Suppressor macrophage treated with lipopolysaccharide for 1 hour (primary cell): ENCODE data around the gene C17orf107.

Source experiments
- DNase-seq, 3 donors: peaks; one replicate each; pipeline ENCODE4 v3.0.0-alpha.2; 2020 to 2022

The C17orf107 gene

DNA sequence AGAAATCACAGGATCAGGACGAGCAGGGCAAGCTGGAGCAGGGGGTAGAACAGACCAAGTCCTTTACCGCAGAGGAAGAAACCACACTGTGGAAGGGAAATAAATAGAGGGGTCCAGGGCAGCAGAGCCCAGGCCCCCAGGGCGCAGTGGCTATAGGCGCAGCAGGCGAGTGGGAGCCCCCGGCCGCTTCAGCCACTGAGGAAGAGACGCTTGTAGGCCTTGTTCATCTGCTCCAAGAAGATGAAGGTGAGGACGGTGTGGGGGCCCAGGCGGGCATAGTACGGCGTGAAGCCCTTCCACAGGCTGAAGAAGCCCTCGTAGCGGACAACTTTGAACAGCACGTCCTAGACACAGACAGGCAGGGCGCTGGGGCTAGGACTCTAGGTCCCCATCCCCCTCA is 38.2 kb downstream of the C17orf107 start:
- DNase-seq: no peak

DNA sequence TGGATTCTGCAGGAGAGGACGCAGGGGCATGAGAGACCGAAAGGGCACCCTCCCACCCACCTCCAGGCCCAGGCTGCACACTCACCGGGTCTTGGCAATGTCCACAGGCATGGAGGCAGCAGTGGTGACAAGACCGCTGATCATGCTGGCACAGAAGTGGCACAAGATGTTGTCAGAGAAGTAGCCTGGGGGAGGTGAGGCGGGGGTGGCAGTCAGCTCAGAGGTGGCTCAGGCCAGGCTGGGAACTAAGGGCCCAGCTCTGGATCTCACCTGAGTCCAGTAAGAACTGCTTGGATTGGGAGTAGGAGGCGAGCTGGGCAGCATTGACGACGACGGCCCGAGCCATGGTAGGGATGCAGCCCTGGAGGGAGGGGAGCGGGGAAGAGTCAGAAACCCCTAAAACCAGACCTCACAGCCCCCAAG is 38.7 kb downstream of the C17orf107 start:
- no peak for DNase-seq

DNA sequence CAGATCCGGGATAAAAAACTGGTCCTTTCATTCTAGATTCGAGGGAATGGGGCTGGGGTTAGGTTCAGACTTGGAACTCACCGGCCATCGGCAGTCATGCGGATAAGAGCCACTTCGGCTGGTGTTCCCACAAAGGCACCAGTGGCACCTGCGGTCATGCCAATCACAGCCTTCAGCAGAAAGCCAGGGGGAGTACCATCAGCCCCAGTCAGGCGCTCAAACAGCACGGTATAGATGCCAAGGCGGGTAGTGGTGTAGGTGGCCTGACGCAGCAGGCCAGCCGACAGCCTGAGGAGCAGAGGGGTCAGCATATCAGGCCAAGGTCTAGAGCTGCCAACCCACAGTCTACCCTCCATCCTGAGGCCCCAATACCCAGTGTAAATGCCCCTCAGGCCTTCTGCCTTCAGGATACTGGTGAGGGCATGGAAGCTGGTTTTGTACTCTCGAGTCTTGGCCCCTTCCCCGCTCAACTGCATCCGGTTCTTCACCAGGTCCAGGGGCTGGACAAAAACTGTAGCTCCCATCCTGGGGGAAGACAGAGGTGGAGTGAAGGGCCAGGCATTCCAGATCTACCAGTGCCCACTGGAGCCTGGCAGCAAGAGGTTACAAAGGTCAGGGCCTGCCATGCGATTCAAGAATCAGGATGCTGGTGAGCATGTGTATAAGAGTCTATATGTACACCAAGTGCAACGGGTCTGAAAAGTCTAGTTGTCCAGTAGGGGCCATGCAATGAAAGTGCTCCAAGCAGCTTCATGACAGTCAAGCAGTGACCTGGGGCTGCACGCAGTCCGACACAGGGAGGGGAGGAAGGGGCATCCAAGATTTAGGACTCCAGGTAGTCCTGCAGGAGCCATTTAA is 39.6 kb downstream of the C17orf107 start:
- DNase-seq: no peak

DNA sequence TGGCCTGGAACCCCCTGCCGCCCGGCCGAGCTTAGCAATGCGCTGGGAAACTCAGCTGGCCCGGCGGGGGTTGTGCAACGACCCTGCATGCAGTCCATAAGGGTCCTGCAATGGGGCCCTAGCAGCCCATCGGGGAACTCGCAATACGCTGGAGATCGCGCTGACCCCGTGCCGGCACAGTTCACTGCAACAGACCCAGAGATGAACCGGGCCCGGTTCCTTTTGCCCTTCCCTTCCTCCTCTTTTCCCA is 40.1 kb downstream of the C17orf107 start:
- no peak for DNase-seq

DNA sequence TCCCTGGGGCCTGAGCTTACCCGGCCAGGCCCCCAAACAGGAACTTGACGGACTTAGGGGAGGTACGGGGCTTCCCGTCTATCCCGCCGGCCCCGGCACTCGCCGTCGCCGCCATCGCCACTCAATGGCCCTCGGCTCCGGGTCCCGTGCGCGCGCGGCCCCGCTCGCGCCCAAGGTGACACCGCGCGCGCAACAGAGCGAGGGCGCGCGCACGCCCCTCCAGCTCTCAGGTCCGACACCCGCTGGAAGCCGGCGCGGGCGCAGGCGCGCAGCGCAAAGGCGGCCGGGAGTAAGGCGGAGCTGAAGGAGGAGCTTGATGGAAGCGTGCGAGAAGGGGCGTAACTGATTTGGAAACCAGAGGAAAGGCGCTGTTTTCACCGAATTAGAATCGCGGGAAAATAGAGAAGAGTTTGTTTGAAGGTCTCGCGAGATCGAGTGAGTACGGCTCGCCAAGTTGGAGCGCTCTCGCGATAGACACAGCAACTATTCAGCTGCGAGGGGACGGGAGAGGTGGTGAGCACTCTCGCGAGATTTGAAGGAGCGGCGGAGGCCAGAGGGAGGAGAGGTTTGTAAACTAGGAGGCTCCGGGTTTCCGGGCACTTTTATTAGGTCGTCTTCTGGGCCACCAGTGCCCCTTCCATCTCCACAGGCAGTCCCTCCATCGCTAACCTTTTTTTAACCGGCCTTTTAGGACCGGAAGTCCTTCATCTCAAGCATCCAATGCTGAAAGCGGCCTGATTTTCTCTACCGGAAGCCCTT is 40.6 kb downstream of the C17orf107 start, which contains the start of the genes RNF167 and SLC25A11:
TSS of gene RNF167 (plus strand) at position 473 of the 759 bp plus-strand sequence. CDS start 642 bp downstream, outside the sequence.
TSS of gene SLC25A11 (minus strand) at position 251 of the 759 bp plus-strand sequence. CDS start at position 115, 136 bp downstream.
- DNase-seq: peak; percentile 97 to 100 (median 100)

DNA sequence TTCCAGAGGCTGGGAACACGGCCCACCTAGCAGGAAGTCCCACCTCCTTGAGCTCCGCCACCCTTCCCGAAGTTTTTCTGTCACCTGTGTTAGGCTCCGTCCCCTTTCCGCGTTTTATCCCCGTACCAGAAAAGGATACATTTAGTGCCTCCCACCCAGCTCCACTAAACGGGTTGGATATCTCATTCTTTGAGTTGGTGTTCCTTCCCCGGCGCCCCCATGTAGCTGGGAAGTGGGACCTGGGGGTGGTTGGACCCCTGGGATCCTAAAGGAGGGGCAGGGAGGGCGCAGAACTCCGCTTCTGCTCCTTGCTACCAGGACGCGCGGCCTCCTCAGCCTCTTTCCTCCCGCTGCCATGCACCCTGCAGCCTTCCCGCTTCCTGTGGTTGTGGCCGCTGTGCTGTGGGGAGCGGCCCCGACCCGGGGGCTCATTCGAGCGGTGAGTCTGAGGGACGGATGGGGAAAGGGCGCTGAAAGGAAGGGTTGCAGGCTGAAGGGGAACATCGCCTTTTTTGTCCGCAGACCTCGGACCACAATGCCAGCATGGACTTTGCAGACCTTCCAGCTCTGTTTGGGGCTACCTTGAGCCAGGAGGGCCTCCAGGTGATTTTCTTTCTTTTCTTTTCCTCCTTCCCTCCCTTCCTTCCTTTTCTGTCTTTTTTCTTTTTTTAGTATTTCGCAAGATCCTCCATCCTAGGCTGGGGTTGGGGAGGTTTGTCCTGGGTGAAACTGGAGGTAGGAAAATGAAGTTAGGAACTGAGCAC is 41.4 kb downstream of the C17orf107 start:
- DNase-seq: peak in 1 of 3 donors; percentile 42

DNA sequence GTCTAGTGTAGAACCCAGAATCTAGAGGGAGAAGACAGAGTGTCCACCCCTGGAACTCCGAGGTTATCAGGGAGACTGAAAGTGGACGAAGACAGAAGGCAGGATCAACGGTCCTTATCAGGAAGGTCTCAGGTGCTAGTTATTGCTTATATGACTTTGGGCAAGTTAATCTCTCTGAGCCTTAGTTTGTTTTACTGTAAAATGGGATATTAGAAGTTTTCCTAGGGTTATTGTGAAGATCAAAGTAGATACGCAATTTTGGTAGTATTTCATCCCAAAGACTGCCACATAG is 41.9 kb downstream of the C17orf107 start:
- DNase-seq: no peak

DNA sequence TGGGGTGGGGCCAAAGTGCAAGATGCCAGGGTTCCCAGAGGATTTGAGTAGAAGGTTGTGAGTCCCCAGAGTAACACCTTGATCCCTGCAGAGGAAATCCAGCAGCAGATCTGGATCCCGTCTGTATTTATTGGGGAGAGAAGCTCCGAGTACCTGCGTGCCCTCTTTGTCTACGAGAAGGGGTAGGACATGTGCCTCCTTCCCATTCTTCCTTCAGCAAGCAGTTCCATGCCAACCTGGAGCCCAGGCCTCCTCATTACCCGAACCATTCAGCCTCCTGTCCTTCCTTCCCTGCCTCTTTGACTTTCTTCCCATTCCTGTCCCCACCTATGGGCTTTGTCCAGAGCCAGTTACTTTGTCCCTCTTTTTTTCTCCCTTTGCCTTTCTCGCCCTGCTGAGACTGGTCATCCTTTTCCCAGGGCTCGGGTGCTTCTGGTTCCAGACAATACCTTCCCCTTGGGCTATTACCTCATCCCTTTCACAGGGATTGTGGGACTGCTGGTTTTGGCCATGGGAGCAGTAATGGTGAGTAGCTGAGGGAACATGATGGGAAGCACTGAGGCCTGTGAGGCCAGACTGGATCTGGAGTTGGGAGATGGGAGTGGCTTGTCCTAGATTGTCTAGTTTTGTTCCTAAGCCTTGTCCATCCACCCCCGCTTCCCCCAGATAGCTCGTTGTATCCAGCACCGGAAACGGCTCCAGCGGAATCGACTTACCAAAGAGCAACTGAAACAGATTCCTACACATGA is 43.6 kb downstream of the C17orf107 start:
- no peak for DNase-seq

DNA sequence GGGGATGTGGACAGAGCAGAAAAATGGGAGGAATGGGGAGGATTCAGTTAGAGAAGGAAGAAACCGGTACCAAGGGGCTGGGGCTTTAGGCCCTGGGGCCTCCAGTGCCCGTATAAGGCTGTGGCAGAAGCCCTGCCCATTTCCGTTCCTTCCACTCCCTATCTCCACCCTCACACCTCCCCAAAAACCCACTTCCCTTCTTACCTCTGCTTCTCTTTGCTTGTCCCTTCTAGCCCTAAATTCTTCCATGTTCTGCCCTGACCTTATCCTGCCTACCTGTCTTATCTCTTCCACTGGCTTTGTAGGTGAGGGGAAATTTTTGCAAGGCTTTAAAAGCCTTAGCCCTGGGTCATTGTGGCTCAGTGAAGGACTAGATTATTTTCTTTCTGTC is 44.8 kb downstream of the C17orf107 start:
- DNase-seq: no peak

DNA sequence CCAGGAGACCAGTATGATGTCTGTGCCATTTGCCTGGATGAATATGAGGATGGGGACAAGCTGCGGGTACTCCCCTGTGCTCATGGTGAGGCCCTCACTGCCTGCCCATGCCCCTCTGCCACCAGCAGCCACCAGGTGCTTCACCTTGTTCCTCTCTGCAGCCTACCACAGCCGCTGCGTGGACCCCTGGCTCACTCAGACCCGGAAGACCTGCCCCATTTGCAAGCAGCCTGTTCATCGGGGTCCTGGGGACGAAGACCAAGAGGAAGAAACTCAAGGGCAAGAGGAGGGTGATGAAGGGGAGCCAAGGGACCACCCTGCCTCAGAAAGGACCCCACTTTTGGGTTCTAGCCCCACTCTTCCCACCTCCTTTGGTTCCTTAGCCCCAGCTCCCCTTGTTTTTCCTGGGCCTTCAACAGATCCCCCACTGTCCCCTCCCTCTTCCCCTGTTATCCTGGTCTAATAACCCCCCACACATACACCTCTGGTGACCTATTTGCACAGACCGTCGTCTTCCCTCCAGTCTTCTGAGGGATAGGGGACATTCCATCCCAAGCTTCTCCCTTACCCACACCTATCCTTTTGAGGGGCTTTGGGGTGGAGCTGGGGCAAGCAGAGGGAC is 45.3 kb downstream of the C17orf107 start:
- DNase-seq: no peak

DNA sequence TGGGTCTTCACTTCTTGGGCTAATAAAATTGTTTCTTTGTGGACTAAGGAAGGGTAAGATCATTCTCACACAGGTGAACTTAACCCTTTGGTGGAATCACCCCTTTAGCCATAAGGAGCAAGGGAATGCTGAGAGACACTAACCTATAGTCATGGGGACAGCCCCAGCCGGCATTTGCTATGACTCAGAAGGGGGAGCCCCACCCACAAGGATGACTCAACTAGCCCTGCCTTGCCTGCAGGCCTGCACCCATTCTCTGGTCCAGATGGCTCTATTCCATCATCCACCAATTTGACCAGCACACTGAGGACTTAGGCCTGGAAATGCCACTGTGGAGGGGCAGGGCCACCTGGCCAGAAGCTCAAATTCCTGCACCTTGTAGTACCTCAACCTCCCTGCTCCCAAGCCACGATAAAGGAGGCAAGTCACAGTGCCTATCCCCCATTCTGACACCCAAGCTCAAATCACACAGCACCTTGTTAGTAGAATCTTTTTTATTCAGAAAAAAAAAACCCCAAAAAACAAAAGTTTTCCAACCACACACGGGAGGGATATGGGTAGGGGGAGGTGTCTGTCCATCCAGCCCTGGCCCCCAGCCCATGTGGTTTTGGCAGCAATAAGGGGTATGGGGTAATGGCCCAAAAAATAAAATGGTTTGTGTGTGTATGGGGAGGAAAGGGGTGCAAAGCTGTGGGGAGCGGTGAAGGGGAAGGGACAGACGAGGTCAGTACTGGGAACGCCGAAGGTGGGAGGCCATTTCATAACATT is 46.0 kb downstream of the C17orf107 start:
- peak; percentile 95 to 97 (median 95) for DNase-seq

DNA sequence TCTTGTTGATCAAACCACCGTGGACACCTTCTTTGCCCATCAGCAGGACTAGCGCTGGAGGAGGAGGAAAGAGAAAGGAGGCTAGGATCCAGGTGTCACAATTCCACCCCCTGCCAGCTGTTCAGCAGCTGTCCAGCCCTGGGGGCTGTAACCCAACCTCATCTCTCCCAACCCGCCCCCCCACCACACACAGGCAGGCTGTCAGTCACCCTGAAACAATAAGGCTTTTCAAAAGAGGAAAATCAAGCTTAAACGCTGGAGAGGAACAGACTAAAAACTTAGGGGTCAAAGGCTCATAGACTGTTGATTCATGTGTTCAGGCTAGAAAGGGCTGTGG is 46.6 kb downstream of the C17orf107 start:
- DNase-seq: no peak

DNA sequence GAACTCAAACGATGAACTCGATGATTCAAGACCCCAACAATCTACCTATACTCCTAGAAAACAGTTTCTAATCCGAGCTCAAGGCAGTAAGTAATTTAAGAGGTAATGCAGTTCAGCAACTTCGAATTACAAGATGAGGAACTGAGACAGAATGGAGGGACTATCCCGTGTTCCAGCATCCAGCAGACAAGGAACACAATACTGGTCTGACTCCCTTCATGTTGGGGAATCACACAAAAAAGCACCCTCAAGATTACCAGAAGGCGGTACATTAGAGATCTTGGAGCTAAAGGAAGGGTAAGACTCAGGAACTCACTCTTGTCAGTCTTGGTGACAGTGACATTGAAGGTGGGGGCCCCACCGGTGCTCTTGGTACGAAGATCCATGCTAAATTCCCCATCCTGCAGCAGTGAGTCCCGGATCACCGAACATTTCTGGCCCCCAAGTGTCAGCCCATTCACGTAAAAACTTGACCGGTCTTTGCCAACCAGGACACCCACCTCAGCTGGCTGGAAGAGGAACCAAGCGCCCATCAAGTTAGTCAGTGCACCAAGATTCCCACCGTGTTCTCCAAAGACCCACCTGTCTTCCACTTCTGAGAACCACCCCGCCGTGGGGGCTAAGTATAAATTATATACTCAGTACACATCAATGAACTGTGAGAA is 47.1 kb downstream of the C17orf107 start:
- DNase-seq: peak; percentile 79 to 89 (median 86)

DNA sequence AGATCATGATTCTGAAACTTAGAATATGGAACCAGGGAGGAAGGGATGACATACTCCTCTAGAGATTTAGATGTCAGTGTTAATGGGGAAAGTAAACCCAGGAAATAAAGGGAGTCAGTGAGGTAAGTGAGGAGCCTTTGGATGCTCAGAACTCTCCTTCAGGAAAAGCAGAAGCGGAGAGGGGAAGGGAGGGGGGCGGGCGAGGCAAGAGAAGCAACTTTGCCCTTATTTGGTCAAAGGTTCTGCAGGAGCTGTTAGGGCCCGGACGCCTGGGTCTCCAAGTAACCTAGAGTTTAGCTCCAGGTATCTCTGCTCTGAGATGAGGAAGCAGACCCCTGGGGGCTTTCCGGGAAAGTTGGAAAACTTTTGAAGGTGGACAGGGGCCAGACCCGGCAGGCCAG is 47.7 kb downstream of the C17orf107 start:
- peak; percentile 32 to 56 (median 39) for DNase-seq

DNA sequence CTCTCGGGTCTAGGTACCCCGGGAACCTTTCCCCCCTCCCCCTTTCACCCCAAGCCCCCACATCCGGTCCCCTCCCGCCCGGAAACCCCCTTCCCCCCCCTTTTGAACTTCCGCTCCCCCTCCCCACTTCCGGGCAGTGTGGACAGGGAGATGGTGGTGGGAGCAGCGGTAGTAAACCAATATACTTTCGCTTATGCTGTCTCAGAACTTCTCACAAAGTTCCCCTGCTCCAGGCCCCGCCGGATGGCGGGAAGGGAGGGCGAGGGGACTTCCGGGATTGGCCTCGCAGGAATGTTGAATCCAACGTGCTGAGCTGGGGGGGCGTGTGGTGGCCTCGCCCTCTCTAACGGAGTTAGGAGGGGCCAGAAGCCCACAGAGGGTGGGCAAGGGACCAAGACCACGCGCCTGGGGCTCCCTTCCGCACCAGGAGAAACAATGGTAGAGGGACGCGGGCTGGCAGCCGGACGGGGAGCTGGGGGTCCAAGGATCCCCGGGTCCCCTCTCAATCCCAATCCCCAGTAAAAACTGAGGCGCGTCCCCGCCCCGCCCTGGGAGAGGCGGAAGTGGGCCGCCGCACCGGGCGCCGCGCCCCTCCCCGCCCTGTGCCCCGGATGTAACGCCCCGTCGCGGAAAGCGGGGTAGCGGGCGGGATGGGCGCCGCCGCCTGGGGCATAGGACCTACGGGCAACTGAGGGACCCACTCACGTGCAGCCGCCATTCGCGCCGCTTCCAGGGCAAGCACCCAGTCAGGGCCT is 48.3 kb downstream of the C17orf107 start:
- peak; percentile 73 to 88 (median 88) for DNase-seq

DNA sequence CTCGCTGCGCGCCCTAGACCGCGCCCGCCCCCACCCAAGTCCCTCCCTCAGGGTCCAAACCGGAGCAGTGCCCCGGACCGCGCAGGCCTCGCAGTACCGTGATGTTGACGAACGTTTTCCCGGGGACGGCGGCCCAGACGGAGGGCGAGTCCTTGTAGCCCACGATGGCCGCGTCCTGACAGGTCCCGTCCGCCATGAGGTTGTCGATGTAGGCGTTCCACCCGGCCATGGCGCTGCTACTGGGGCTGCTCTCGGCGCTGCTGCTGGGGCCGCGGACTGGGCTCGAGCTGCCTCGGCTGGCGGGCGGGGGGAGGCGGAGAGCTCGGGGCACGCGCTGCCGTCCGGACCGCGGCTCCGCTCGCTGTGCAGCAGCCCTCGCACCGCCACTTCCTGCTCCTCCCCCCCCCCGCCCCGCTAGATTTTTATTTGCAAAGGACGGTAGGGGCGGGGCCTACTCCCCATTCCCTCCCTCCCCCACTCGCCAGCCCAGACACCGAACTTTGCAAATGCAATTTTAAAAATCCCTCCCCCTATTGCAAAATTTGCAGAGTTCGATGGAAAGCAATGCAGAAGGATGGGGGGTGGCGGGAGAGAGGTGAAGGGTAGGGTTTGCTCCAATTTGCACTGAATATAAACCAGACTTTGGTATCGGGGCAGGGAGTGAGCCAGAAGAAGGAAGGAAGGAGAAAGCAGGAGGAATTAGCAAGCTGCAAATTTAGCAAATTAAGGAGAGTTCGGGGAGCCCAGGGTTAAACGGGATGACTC is 49.0 kb downstream of the C17orf107 start, which contains the start of gene PFN1:
TSS of gene PFN1 (minus strand) at position 365 of the 765 bp plus-strand sequence. CDS start at position 229, 136 bp downstream.
- DNase-seq: peak; percentile 94 to 96 (median 96)

DNA sequence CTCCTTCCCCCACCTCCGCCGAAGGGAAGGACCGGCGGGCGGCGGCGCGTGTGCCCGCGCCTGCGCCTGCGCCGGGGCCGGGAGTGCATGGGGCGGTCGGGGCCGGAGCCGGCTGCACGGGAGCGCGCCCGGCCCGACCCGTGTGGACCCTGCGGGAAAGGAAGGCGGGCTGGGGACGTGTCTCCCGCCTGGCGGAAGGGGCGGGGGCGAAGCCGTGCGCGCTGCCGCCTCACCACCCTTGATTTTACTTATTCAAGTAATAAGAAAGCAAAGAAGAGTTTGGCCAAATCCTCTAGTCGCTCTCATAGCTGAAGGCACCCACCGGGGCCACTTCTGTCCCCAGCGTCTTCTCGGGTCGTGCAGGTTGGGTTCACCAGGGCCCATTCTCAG is 49.6 kb downstream of the C17orf107 start:
- DNase-seq: peak; percentile 92 to 97 (median 95)

DNA sequence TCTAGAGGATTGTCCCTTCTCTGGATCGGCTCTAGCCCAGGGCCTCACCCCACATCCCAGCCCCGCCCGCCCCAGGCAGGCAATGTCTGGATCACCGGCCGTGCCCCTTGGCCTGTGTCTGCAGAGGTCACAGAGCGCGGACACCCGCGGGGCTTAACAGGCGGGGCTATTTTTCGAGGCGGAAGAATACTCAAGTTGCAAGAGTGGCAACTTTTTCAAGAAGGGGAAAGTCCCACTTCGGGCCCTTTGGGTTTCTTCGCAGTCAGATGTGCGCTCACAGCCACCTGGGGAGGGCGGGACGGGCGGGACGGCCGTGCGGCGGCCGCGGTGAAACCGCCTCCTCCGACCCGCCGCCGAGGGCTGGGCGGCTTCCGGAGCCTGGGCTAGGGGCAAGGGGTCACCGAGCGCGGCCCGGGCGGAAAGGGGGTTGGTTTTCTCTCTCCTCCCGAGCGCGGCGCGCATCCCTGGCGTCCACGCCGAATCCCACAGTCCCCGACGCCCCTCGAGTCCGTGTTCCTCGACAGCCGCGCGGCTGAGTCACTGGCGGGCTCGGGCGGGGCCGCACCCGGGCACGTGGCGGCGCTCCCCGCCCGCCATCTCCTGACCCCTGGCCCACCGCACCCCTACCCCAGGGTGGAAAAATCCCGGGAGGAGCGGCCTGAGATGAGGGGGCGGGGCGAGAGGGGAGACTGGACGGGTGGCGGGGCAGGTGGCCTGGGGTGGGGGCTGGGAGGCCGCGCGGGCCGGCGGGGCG is 50.2 kb downstream of the C17orf107 start:
- DNase-seq: peak; percentile 88 to 93 (median 92)
